NCI-H187 (cell line): Measurements from ENCODE around the gene ADAM10.
"Not testable (repeated sequence)": the region's sequence is repeated elsewhere in the genome, so short reads cannot be mapped to it uniquely, and the experiment has no call there.

Source experiments
- DNase-seq, 2 experiments: peaks; one replicate each; lab custom pipeline; 2025; lab: John Stamatoyannopoulos, UW

ADAM10 gene, protein sequence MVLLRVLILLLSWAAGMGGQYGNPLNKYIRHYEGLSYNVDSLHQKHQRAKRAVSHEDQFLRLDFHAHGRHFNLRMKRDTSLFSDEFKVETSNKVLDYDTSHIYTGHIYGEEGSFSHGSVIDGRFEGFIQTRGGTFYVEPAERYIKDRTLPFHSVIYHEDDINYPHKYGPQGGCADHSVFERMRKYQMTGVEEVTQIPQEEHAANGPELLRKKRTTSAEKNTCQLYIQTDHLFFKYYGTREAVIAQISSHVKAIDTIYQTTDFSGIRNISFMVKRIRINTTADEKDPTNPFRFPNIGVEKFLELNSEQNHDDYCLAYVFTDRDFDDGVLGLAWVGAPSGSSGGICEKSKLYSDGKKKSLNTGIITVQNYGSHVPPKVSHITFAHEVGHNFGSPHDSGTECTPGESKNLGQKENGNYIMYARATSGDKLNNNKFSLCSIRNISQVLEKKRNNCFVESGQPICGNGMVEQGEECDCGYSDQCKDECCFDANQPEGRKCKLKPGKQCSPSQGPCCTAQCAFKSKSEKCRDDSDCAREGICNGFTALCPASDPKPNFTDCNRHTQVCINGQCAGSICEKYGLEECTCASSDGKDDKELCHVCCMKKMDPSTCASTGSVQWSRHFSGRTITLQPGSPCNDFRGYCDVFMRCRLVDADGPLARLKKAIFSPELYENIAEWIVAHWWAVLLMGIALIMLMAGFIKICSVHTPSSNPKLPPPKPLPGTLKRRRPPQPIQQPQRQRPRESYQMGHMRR

DNA sequence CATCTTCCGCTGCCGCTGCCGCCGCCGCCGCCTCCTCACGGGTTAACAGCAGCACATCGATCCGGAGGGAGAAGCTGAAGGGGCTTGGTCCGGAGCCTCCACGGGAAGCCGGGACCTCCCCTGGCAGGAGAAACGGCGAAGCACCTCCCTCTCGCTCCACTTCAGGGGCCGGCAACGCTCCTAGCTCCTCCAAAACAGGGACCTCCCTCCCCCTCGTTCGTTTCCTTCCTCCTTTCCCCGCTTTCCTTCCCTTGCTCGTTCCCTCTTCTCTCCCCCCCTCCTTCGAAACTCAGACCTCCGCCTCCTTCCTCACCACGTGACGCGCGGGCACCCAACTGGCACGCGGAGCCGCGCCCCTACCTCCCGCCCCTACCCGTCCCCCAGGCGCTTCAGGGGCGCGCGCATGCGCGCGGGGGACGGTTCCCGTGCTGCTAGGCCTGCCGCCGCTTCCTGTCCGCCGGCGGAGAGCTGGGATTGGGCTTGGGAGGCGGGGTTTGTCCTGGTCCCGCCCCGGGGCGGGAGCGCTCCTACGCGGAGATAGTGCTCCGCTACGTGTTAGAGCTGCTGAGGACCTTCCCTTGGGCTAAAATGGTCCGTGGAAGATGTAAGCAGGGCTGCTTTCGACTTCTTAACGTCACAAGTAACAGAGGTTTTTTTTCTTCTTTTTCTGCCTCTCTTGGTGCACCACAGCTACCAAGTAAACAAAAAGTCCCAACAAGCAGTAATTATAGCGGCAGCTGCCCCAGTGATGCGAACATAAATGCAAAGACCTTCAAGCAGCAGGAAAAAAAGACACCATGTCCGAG lies at the start of gene ADAM10:
Gene ADAM10 (minus strand): TSS at position 176 of the 806 bp plus-strand sequence. CDS start 173 bp downstream, at position 3.
- peak; percentile 82 to 92 for DNase-seq

DNA sequence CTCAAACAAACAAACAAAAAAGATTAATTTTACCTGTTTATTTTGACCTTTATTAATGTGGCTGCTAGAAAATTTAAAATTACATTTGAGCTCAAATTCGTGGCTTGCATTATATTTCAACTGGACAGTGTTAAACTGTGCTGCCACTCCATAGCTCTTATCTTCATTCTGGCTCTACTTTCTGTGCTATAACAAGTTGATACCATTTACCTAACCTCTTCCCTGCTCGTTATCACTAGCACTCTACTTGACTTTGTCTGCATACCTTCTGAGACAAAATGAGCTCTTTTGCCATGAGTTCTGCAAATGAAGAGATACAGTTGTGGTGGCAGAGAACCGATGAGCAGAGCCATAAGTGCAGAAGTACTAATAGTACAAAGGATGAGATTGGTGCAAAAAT lies 48.0 kb upstream of the ADAM10 start:
- DNase-seq = no peak

DNA sequence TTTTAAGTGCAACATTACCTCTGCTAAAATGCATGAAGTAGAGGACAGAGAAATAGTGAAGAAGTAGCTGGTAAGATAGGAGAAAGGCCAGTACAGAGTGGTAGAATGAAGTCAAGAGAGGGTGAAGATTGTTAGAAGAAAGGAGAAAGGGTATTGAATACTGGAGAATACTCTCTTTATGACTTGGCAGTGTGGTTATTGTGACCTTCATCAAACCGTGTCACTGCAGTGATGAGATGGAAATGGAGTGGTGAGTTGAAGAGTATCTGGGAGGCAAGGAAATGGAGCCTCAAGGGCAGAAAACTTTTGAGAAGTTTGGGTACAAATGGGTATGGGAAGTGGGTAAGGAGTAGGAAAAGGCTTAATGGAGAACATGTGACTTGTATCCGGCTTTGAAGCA lies 46.3 kb upstream of the ADAM10 start:
- DNase-seq = no peak

GRCh38 chr15:58793862-58794261 lies 44.4 kb upstream of the ADAM10 start:
- no peak for DNase-seq

DNA sequence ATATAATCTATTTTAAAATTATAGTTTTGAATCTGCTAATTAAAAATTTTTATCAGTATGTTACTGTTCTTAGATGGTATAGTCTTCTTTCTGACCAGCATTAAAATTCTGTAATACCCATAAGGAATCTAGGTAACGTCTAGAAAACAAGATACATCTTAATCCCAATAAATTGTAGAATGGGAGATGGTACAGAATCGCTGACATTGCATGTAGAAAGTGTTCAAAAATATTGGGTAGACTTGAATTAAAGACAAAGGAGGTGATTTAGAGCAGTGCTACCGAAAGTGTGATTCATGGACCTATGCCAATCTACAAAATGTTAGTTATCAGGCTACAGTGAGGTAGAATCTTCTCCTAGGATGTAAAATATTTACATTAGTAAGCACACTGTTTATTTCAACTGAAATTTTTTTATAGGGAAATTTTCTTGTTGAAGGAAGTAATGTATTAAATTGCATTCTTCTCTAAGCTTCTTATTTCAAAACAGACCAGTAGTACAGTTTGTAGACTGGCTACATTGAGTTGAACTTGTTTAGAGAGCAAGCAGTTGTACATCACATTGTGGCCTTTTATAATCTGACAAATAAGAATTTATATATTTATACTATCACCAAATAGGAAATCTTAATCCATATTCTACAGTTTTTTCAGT lies 38.7 kb upstream of the ADAM10 start:
- DNase-seq = no peak

GRCh38 chr15:58785355-58785754 lies 35.8 kb upstream of the ADAM10 start:
- DNase-seq = no peak

DNA sequence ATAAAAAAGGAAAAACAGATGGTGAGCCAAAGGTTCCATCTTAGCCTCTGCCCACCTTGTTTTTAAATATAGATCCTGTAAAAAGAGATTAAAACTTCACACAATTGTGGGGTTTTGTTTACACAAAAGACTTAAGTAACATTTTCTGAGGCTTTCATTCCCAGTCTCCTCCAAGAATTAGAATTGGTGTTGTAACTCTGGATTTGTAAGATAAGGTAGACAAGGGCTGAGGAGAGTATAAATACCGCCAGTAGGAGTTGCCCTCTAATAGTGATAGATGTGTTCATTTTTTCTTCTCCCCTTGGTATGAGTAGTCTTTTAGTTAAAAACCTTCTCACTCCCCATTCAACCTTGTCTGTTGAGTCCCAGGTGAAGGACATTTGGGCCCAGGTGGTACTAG lies 30.0 kb upstream of the ADAM10 start:
- no peak for DNase-seq

DNA sequence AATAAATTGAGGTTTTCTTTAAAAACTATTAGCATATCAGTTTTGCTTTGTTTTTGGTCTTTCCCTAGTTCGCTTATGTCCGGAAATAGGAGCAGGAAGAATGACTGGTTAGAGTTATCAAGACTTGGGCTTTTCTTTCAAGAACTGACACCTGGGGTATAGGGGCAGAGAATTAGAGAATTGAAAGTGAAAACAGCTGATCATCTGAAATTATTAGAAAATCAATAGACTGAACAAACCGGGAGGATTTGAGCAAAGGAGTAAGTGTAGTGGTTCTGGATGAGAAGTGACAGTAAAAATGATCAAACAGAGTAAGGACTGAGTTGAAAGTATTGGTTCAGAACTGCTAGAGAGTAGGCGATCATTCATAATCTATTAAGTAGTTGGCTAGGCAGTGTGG lies 27.6 kb upstream of the ADAM10 start:
- DNase-seq = no peak

DNA sequence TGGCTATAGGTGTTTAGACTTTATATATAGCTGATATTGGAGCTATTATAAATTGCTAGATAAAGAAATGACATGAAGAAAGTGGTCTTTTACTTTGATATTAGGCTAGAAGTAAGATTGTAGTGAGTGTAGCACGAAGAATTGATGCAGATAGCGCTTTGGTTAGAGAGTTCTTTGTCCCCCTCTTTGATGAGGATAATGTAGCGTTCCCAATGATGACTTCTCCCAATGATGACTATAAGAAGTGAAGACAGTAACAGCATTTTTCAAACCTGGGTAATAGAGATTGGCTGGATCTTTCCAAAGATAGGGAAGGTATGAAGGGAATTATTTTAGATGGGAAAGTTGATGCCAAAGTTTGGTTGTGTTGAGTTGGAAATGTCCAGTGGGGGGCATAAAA lies 25.9 kb upstream of the ADAM10 start:
- no peak for DNase-seq

- DNase-seq = no peak
Observed at GRCh38 chr15:58773024-58773423, 23.5 kb upstream of the ADAM10 start.

DNA sequence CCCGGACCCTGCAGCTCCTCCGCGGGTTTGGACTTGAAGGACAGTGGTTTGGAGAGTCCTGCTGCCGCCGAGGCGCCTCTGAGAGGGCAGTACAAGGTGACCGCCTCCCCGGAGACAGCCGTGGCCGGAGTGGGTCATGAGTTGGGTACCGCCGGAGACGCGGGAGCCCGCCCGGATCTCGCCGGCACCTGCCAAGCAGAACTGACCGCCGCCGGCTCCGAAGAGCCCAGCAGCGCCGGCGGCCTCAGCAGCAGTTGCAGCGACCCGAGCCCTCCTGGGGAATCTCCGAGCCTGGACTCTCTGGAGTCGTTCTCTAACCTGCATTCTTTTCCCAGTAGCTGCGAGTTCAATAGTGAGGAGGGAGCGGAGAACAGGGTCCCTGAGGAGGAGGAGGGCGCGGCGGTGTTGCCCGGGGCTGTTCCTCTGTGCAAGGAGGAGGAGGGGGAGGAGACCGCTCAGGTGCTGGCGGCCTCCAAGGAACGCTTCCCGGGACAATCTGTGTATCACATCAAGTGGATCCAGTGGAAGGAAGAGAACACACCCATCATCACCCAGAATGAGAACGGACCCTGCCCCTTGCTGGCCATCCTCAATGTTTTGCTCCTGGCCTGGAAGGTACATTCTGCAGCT lies 22.2 kb upstream of the ADAM10 start:
- DNase-seq = no peak

- peak; percentile 86 to 93 for DNase-seq
Observed at GRCh38 chr15:58770857-58771620, 21.5 kb upstream of the ADAM10 start, which contains the start of gene MINDY2. TSS of gene MINDY2 (plus strand) at chr15:58771302. CDS start at chr15:58771396, 94 bp downstream.

DNA sequence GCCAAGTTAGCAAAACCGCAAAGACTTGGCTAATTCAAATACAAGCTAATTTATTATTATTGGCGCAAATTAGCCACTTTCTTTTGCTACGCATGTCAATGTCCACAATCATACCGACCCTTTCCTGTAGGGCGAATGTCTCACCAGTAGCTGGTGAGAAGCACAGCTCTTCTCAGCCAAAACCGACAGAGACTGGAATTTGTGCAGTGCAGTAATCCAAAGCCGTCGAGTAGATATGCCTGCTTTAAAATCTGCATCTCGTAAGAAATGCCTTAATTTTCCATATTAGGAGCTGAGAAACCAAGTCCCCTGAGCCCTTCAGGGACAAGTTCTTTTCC lies 21.0 kb upstream of the ADAM10 start:
- no peak for DNase-seq

GRCh38 chr15:58768601-58769004 lies 19.1 kb upstream of the ADAM10 start:
- DNase-seq = not testable (repeated sequence)

DNA sequence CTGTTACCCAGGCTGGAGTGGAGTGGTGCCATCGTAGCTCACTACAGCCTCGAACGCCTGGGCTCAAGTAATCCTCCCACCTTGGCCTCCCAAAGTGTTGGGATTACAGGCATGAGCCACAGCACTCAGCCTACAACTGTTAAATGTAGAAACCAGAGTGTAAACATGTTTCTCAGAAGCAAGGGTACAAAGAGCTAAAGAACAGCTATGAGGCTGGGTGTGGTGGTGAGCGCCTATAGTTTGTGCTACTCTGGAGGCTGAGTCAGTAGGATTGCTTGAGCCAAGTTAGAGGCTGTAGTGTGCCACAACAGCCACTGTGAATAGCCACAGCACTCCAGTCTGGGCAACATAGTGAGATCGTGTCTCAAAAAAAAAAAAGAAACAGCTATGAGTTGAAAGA lies 16.8 kb upstream of the ADAM10 start:
- no peak for DNase-seq

GRCh38 chr15:58764468-58764867 lies 15.0 kb upstream of the ADAM10 start:
- no peak for DNase-seq

DNA sequence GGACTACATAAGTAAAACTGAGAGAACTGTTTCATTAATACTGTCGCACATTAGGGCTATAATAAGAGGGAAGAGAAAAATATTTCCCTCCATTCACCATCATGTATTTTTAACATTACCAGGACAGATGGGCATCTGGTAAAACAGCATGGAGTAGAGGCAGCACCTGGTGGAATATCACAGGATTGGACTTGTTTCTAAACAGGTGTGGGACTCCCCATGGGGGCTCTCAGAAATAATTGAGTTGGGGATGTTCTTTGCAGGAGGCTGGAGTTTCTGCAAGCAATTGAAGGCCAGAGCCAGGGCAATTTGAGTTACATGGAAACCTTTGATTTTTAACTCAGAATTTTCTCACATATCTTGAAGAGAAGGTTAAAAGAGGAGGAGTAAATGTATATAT lies 13.2 kb upstream of the ADAM10 start:
- DNase-seq = no peak

GRCh38 chr15:58762285-58762684 lies 12.8 kb upstream of the ADAM10 start:
- DNase-seq = no peak

DNA sequence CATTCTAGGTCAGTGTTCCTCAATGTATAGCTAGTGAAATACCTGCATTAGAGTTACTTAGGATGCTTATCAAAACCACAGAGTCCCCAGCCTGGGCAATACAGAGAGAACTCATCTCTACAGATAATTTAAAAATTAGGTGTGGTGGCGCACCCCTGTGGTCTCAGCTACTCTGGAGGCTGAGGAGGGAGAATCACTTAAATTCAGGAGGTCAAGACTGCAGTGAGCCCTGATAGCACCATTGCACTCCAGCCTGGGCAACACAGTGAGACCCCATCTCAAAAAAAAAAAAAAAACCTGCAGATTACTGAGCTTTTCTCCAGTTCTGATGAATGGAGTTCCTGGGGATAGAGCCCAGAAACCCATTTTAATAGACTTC lies 11.5 kb upstream of the ADAM10 start:
- no peak for DNase-seq

- DNase-seq = no peak
Observed at GRCh38 chr15:58760385-58761009, 11.0 kb upstream of the ADAM10 start.
